SK-MEL-5 (cell line): ENCODE measurements around the gene IL19. TPM values are rescaled to one million over a fixed set of nuclear protein-coding genes. Genes with fewer than 3 reads are reported as not detected.

Source experiments
- DNase-seq: peaks from one replicate; pipeline ENCODE4 v3.0.0-alpha.2; 2016; ENCODE audit warnings: low read depth, low spot score
- in situ Hi-C: cut with HindIII; loops from 2 replicates; pipeline ENCODE4 v1.10.0; 2016; ENCODE audit warnings: low sequenced_read_pairs, high pct_unique_total_duplicates, low pct_unique_long_range_greater_than_20kb
- total RNA-seq: library from RNA; depleted of rRNA; stranded (reverse); fragments of >200 nt; shearing (Covaris generic); gene quantifications from 2 replicates; pipeline ENCODE4 v1.2.3, GENCODE V29; 2014

Gene IL19
- total RNA-seq, 1 experiment from 2014 or later, result 0.26 TPM

DNA sequence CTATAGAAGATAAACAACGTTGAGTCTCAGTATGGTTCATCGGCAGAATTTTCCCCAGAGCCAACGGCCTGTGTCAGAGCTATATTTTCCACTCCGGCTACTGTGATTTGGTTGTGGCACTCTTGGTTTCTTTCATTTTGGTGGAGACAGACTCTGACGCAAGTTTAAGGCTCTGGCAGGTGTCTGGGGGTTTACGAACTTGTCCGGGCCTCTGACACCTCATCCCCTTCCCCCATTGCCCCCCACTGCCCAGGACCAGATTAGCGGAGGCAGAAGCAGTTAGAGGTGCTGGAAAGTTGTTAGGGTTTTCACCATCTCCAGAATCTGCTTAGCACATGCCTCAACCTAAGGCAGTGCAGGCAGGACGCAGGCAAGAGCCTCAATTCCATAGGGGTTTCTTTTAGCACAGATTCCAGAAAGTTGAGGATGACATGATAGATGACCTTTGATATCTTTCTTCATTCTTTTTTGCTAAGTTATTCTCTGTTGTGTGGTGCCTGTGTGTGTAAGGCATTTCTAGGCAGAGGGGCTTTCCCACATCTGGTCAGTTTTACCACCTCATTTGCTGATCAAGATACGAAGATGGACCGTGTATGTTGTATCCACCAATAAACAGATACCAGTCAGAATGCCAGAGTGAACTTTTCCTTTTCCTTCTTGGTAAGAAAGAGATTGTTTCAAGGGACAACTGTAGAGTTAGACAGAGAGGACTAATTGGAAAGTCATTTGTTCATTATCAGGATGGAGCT is 20.1 kb downstream of the IL19 start:
- in situ Hi-C loops, result no loop called here

DNA sequence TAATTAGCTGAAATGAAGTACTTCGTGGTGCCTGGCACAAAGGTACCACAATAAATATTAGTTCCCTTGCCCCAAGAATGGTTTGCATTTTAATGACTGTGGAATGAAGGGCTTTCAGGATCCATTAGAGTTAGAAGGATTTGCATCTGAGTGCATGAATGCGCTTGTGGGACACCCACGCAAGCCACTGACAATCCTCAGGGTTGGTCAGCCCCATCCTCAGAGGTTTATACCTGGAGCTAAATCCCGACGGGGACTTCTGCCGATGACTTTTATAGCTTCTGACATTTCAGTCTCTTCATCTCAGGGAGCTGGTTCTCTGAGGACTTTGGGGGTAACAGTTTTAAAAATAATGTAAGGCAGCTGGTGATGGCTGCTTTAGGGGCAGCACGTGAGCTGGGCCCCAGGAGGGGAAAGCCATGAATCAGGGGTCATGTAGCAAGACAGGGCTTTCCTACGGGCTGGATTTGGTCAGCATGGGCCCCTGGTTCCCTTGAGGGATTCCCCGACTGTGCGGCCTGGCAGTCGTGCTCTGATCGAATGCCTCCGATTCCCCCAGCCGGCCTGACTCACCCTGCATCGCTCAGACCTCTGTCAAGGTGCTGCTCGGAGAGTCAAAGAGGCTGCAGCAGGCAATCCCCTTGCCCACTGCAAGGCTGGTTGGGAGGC is 22.5 kb downstream of the IL19 start:
- in situ Hi-C loops, result no loop called here
- no peak for DNase-seq

More for the DNA sequence above, 20.1 kb downstream of the IL19 start:
- no peak for DNase-seq

DNA sequence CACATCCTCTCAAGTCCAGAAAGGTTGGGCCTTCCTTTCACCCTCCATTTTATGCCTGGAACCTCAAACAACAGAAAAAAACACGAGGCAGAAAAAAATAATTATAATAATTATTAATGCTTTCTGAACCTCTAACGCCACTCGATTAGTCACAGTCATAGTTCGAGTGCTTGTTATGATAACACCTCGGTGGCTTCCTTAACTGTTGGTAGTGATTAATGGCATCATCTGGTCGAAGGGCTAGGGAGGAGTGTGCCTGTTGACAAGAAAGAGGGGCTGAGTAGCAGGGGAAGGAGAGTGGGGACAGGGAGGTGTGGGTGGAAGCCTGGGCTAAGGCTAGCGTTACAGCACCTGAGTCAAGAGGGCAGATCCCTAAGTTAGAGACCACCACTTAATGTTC is 23.0 kb downstream of the IL19 start:
- no peak for DNase-seq

DNA sequence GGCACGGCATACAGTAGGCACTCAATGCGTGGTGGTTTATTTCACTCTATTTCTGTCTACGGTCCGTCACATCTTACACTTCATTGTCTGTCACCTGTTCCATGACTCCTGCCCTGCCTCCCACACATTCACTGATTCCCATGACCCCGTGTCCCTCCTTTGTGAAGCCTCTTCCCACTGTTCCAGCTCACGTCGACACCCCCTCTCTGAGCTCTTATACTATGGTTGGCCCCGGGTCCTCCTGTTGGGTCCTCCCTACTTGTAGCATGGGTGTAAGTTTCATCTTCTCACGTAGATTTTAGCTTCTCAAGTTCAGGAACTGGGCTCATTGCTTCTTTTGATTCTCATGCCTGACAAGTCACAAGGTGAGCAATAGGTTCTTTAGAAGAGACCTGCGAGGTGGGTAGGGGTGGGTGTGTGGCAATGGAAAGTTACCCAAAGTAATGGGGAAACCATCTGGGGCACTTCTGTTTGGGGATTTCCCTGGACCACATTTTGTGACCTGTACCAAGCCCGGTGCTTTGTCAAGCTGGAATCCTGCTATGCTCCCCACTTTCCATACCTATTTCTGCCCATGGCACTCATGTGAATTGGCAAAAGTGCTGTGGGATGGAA is 23.8 kb downstream of the IL19 start:
- in situ Hi-C loops, result no loop called here
- DNase-seq, result no peak

More for the DNA sequence above, 23.0 kb downstream of the IL19 start:
- in situ Hi-C loops, result no loop called here

DNA sequence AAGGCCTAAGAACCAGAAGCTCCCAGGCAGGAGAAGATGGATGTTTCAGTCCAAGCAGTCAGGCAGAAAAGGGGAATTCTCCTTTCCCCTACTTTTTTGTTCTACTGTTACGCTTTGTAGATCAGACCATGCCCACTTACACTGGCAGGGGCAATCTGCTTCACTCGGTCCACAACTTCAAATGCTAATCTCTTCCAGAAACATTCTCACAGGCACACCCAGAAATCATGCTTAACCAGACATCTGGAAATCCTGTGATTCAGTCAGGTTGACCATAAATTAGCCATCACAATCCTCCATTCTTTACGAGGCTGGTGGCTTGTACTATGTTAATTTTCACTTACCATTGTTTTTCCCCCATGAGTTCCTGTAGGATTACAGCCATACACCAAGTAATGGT is 25.5 kb downstream of the IL19 start:
- in situ Hi-C loops, result no loop called here
- DNase-seq, result no peak

DNA sequence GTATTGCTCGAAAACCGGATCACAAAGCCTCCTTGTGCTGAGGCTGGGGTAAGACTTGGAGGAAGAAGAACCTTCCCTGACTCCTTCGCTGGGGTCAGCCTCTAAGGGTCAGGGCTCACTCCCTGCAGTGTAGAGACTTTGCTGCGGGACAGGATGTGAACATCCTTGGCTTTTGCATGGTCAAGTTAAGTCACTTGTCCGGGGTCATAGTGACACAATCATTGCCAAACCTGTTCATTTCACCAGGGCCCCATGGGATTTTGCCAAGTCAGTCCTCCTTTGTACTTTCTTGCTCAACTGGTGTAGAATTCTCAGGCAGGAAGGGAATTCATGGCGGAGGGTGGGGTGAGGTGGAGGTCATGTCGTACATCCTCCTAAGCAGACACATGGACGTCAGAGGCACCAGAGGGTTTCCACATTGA is 26.4 kb downstream of the IL19 start:
- in situ Hi-C loops, result no loop called here
- DNase-seq, result no peak

DNA sequence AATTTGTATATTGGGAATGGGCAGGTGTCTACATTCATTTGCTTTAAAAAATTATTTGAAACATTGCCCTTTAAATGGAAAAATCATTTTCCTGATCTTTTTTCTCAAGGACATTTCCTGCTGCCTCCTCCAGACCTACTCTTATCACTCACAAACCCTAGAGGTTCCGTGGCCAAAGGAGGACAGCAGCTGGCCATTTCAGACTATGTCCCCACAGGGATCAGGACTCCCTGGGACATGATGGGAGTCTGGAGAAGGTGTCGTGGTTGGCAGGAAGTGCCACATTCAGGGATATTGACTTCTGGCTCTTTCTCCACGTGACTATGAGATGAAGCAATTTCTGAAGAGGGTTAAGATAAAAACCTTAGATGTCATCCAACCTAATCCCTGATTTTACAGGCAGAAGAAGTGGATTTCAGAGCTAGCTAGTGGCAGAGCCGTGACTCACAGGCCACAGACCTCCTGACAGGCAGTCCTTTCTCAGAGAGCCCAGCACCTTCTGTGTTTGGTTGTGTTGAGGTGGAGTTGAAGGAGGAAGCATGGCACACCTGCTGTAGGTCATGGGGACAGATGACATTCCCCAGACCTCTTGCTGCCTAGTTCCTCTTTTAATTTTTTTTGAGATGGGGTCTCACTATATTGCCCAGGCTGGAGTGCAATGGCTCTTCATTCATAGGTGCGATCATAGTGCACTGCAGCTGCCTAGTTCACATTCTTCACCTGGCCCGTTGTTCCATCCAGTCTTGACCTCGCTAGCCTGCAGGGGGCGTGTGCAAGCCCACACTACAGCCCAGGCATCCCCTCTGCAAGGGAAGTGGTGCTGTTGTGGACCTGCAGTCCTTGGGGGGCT is 27.2 kb downstream of the IL19 start:
- peak; percentile 53 for DNase-seq
- in situ Hi-C loops, result no loop called here

DNA sequence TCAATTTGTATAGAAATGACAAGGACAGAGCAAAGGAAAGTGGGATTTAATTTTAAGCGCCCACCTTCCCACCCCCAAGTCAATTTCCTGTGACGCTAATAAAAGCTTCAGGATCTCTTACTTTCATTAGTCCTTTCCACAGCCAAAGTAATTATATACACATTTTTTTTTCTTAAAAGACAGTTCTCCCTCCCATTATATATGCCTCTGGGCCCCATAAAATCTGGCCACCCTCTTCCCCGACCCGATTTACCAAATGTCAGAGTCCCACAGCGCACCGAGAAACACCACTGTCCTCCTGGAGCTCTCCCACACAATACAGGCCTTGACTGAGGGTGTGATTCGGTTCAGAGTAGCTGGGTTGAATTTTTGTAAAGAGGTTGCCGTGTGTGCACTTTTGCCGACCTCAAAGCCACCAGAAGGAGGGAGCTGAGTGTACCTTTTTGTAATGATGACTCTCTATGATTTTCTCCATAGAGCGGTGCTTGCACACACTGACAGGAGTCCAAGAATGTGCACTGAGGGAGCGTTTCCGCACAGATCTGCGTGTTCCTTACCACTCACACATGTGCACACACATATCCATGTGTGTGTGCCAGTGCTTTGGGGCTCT is 27.9 kb downstream of the IL19 start:
- in situ Hi-C loops, result no loop called here
- no peak for DNase-seq

DNA sequence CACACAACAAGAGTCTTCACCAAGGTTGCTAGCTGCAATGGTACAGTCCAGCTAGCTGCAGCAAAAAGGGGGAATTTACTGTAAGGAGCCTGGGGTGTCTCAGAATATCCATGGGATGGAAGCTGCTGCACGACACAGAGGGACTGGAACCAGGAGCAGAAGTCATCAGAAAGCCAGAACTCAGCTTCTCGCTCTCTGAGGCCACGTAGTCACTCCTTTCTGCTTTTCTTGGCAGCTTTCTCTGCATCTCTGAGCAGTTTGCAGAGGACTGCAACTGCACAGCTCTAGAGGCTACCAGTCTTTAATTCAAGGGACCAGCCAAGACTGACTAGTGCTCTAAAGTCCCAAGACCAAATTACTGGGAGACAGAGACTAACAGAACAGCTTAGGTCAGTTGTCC is 28.7 kb downstream of the IL19 start:
- in situ Hi-C loops, result no loop called here
- no peak for DNase-seq

DNA sequence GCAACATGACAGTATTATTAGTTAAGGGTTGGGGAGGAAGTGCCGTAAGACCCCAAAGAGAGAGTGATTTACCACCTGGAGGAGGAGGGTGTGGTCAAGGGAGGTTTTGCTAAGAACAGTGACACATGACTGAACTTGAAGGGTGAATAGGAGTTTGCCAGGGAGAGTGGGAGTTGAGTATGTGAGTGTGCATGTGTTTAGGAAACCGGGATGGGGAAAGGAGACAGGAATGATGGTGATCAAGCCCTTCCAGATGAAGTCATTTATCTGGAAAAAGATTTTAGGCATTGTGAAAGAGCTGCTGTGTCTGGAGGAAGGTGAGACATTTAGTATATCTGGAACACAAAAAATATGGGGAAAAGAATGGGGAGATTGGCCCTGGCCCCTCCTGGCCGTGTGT is 29.8 kb downstream of the IL19 start:
- in situ Hi-C loops, result no loop called here
- no peak for DNase-seq

DNA sequence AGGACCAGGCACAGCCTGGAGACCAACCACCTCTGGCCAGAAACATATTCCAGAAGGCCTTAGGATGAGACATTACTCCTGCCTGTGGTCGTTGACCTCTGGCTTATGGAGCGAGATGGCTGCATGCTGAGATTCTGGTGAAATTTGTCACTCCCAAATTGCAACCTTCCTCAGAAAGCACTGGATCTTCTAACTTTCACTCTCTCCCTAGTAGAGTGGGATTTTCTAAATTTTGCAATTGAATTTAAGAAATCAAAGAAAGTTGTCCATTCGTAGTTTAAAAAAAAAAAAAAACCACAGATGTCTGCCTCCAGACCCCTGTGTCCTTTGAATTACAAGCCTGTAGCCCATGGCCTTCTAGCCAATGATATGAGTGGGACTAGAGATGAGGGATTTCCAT is 30.3 kb downstream of the IL19 start:
- no peak for DNase-seq
- in situ Hi-C loops, result no loop called here

DNA sequence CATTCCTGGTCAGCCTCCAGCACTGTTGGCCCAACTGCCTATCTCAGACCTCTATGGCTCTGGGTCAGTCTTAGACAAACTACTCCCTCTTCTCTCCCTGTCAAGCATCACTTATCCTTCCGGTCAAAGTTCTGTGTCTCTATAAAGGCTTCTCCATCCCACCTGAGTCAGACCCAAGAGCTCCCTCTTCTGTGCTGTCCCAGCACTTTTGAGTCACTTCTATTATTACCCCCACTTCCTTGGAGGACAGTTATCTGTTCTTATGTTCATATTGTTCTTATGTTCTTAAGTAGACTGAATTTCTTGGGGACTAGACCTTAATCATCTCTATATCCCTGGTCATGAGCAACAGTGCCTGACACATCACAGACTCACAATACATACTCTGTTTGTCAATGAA is 30.9 kb downstream of the IL19 start:
- in situ Hi-C loops, result no loop called here
- no peak for DNase-seq

DNA sequence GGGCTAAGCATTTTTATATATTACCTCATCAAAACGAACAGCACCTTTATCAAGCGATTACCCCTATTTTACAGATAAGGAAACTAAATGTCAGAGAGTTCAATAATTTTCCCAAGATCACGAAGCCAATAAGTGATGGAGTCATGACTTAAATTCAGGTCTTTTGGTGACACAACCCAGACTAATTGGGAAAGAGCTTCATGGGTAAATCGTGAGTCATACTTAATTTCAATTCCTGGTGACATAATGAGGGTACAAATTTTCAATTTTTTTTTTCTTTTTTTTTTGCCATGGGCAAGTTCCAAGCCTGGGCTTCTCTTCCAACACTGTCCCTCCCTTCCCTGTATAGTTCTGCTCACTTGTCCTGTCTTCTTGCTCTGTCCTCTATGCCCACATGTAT is 31.8 kb downstream of the IL19 start:
- in situ Hi-C loops, result no loop called here
- no peak for DNase-seq

DNA sequence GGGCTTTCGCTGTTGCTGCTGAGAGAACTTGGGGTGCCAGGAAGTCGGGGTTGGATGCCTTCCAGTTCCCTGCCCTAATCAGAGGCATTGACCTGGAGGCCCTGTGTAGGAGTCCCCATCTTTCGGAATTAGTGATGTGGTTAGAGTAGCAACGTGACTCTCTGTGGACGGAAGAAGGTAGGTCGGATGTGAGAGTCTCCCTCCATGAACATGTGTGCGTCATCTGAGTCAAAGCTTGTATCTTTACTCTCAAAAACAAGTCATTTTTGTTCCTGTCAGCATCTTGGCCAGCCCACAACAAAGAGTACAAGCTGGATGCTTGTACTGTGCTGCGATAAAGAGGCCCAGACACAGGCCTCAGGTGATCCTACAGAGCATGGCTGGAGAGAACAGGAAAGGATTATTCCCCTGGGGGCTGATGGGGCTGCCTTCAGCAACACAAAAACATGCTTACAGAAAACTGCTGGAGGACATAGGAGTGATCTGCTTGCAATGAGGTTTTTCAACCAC is 32.7 kb downstream of the IL19 start:
- in situ Hi-C loops, result no loop called here

DNA sequence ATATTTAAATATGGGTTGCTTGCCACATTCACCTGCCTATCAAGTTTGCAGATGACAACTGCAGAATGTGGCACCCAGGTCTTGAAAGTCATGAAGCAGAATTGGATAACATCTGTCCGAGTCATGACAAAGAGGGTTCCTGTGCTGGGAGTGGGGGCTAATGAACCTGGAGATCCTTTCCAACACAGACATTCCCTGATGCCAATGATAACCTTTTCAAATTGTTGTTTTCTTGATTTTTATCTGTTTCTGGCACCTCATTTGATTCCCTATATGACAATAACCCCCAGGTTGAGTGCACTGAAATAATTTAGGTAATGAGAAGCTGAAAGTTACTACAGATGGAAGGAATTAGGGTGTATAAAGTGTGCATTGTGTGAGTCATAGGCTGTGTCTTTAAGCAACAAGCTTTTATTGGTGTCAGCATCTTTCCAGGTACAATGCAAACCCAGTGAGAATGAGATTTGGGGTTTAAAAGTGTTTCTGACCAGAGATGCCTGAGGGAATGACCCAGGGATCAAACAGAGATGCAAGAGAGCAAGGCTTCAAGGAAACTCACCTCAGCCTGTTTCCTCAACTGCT is 33.7 kb downstream of the IL19 start:
- DNase-seq, result no peak
- in situ Hi-C loops, result no loop called here

More for the DNA sequence above, 32.7 kb downstream of the IL19 start:
- peak; percentile 15 for DNase-seq

DNA sequence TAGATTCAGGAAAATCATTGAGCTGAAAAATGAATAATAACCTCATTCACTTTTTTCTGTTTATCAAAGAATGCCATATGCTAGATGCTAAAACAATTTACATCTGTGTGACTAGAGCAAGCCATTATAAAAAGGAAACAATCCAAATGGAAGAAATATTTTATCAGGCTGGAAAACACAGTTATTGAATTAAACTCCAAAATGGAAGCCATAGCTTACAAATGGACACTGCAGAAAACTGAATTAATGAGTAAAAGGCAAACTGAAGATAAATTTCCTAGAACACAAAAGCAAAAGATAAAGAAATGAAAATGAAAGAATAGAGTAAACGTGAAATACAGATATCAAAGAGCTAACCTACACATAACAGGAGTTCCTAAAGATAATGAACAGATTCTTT is 34.8 kb downstream of the IL19 start:
- in situ Hi-C loops, result no loop called here
- no peak for DNase-seq

DNA sequence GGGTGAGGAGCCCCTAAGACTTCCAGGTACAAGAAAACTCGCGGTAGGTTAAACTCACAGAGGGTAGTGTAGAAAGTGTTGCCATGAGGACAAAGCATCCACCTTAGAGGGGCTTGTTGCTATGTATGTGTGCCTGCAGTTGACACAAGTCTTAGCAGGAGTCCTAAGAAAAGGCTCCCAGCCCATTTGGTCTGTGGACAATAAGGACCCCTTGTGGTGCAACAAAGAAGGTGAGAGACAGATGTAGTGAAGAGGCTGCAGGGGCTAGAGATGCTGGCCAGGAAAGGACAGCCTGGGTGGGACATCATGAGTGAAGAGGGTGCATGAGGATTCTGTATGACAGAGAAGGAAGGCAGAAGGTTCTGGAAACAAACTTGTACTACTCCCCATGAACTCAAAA is 38.0 kb downstream of the IL19 start:
- in situ Hi-C loops, result no loop called here
- peak; percentile 67 for DNase-seq
